B cell (primary cell): ENCODE results near the gene ICAM5. TPM values are rescaled to one million over a fixed set of nuclear protein-coding genes. Genes with fewer than 3 reads are reported as not detected.

Experiments used
- ATAC-seq: fragments of 200-7000 bp; cut with Tn5 transposase; one replicate; pipeline ENCODE4 v1.10.0; 2021; ENCODE audit warnings: low read depth, mild to moderate bottlenecking, moderate number of reproducible peaks, moderate library complexity
- CTCF ChIA-PET: fragments of 350-600 bp; sonication (Branson Sonifier 250); formaldehyde crosslinking; loops from one replicate; lab custom pipeline; 2021; ENCODE audit warnings: antibody characterized with exemption, inconsistent platforms; lab: Charles Lee
- POLR2A ChIA-PET: fragments of 350-600 bp; sonication (Branson Sonifier 250); formaldehyde crosslinking; loops from one replicate; lab custom pipeline; 2021; ENCODE audit warnings: antibody characterized with exemption; lab: Charles Lee
- DNase-seq: peaks from one replicate; pipeline ENCODE4 v3.0.0; 2013
- H2AFZ ChIP-seq: 2 replicates; pipeline ENCODE4 v1.6.1; 2012; ENCODE audit warnings: mild to moderate bottlenecking, low read depth, low read length; ENCODE audit not compliant: insufficient read depth, poor library complexity, severe bottlenecking
- H3K27ac ChIP-seq, 2 donors: 1 replicate in 1 of 2; 2 replicates in 1 of 2; pipeline ENCODE4 v1.5.1; 2012 to 2013; ENCODE audit warnings: low read length in 2 of 2, mild to moderate bottlenecking in 2 of 2, moderate library complexity in 1 of 2
- H3K27me3 ChIP-seq, 4 experiments: fragments of 200-600 bp in 1 of 4; sonication (generic) in 1 of 4; replicated peaks in 1 of 4; 1 replicate in 2 of 4; 2 replicates in 2 of 4; pipeline versions ENCODE4 v1.6.1 to v1.7.0; 2013 to 2016; ENCODE audit warnings: low read length in 3 of 4, mild to moderate bottlenecking in 2 of 4, mixed read lengths in 1 of 4, moderate library complexity in 1 of 4; ENCODE audit not compliant: insufficient read depth in 4 of 4, control insufficient read depth in 3 of 4; ENCODE audit errors: control extremely low read depth in 1 of 4
- H3K36me3 ChIP-seq, 2 experiments: replicated peaks in 1 of 2; 1 replicate in 1 of 2; 2 replicates in 1 of 2; pipeline versions ENCODE4 v1.6.1 to v1.7.1; 2013; ENCODE audit warnings: low read length in 1 of 2; ENCODE audit not compliant: insufficient read depth in 2 of 2, control insufficient read depth in 1 of 2; ENCODE audit errors: control extremely low read depth in 1 of 2, extremely low read depth in 1 of 2
- H3K4me1 ChIP-seq, 2 donors: fragments of 200-600 bp in 1 of 2; sonication (generic) in 1 of 2; 1 replicate in 1 of 2; 2 replicates in 1 of 2; pipeline versions ENCODE4 v1.5.1 to v1.6.1; 2013 to 2017; ENCODE audit warnings: low read length in 2 of 2; ENCODE audit not compliant: control insufficient read depth in 2 of 2, insufficient read depth in 2 of 2
- H3K4me2 ChIP-seq: replicated peaks from 2 replicates; pipeline ENCODE3; 2012; ENCODE audit warnings: mild to moderate bottlenecking, low read depth, low read length; ENCODE audit not compliant: poor library complexity, severe bottlenecking
- H3K4me3 ChIP-seq, 5 experiments: fragments of 200-600 bp in 1 of 5; sonication (generic) in 1 of 5; 1 replicate in 3 of 5; 2 replicates in 2 of 5; pipeline versions ENCODE4 v1.5.1 to v1.7.0; 2011 to 2016; ENCODE audit warnings: low read length in 4 of 5, mild to moderate bottlenecking in 4 of 5, low read depth in 2 of 5, control low read depth in 1 of 5, moderate library complexity in 1 of 5; ENCODE audit not compliant: insufficient read depth in 1 of 5; ENCODE audit errors: control extremely low read depth in 1 of 5, extremely low read depth in 1 of 5
- H3K79me2 ChIP-seq: fragments of 200-600 bp; sonication (generic); one replicate; pipeline ENCODE4 v1.6.0; 2016; ENCODE audit warnings: low read length; ENCODE audit not compliant: control insufficient read depth, insufficient read depth
- H3K9ac ChIP-seq: fragments of 200-600 bp; sonication (generic); 2 replicates; pipeline ENCODE4 v1.6.1; 2017; ENCODE audit warnings: mild to moderate bottlenecking, low read length, moderate library complexity
- H3K9me3 ChIP-seq, 3 donors: one replicate each; pipeline versions ENCODE4 v1.6.1 to v1.7.1; 2013; ENCODE audit warnings: low read length in 2 of 3; ENCODE audit not compliant: control insufficient read depth in 2 of 3, insufficient read depth in 1 of 3; ENCODE audit errors: control extremely low read depth in 1 of 3
- H4K20me1 ChIP-seq: 2 replicates; pipeline ENCODE4 v1.6.0; 2012; ENCODE audit warnings: mild to moderate bottlenecking, low read length; ENCODE audit not compliant: insufficient read depth, control insufficient read depth, poor library complexity, severe bottlenecking
- H3K27ac Mint-ChIP-seq: one replicate; pipeline ENCODE4 v1.8.0; 2021; ENCODE audit warnings: mixed read lengths
- H3K27me3 Mint-ChIP-seq: one replicate; pipeline ENCODE4 v1.8.0; 2021; ENCODE audit warnings: mixed read lengths
- H3K4me1 Mint-ChIP-seq: one replicate; pipeline ENCODE4 v1.8.0; 2021; ENCODE audit warnings: mixed read lengths
- H3K4me3 Mint-ChIP-seq: one replicate; pipeline ENCODE4 v1.8.0; 2021; ENCODE audit warnings: mixed read lengths
- H3K9me3 Mint-ChIP-seq: one replicate; pipeline ENCODE4 v1.8.0; 2022; ENCODE audit warnings: mixed read lengths; ENCODE audit not compliant: insufficient read depth
- CTCF ChIP-seq: fragments of 200-600 bp; IDR thresholded peaks from one replicate; pipeline ENCODE4 v1.8.0; 2022; ENCODE audit warnings: antibody characterized with exemption, mild to moderate bottlenecking
- EZH2 ChIP-seq: IDR thresholded peaks from 2 replicates; pipeline ENCODE4 v1.6.1; 2012; ENCODE audit warnings: borderline replicate concordance, low read depth, mild to moderate bottlenecking, moderate library complexity, low read length; ENCODE audit not compliant: insufficient read depth, poor library complexity, severe bottlenecking
- WGBS: methylation state at CpG from one replicate; pipeline ENCODE4 v1.1.5; 2013; ENCODE audit warnings: missing lambda C conversion rate; ENCODE audit not compliant: insufficient coverage; 5-methylcytosine and 5-hydroxymethylcytosine counted together
- intact Hi-C: fragments of 100-400 bp; cut with micrococcal nuclease; formaldehyde crosslinking; loops from one replicate; pipeline ENCODE4 v1.10.0; 2022
- polyA plus RNA-seq: library from polyadenylated mRNA; depleted of rRNA; stranded (reverse); fragments of >200 nt; gene quantifications from 2 replicates; pipeline ENCODE4 v1.2.3, GENCODE V29; 2012
- total RNA-seq, 2 donors: library from RNA; stranded (reverse); fragments of 120-200 nt in 1 of 2; gene quantifications; 1 replicate in 1 of 2; 2 replicates in 1 of 2; pipeline versions ENCODE4 v1.2.3 to v1.2.4, GENCODE V29; 2013 to 2022

The ICAM5 gene
- total and polyA plus RNA-seq, 2 donors (not counting 1 experiment from before 2014, with no cell fraction given), result 0.54 TPM; not detected in 1

DNA sequence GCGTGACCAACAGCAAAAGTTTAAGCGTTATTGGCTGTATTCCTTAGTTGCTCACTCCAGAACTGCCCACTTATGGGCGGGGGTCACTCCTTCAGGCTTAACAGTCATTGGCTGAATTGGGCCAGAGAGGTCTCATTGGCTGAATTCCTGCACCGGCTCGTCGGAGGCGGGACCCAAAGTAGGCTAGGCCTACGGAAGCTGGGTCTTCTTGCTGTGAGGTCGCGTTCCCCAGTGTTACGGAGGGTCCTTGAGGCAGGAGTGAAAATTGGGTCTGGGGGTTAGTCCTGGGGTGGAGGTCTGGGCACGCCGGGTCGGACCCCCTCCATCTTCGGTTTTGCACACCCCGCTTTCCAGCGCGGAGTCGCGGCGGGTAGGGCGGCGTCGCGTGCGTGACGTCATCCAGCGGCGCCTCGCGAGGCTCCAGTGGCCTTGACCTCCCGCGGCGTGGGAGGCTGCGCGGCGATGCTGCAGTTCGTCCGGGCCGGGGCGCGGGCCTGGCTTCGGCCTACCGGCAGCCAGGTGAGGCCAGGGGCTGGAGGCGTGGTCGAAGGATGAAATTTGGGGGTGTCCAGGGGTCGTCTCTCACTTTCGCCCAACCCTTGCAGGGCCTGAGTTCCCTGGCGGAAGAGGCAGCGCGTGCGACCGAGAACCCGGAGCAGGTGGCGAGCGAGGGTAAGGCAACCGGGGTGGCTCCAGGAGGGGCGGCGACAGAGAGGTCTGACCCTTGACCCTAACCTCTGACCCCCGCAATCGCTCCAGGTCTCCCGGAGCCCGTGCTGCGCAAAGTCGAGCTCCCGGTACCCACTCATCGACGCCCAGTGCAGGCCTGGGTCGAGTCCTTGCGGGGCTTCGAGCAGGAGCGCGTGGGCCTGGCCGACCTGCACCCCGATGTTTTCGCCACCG is 37.7 kb upstream of the ICAM5 start, which contains the start of gene MRPL4:
Gene MRPL4 (plus strand): TSS at position 423 of the 903 bp plus-strand sequence. CDS start 40 bp downstream, at position 463.
- no peaks in the 10 kb centered on the region for H3K9me3 Mint-ChIP-seq
- Histone ChIP-seq H3K36me3 (peaks cover 0 to 19% of the 10 kb centered on the region in 2 experiments), H4K20me1 (peaks cover 5% of the 10 kb centered on the region), H3K4me3 (peak within 1 kb of the TSS; percentile 79 to 96 (median 92)), H3K9ac (peak within 1 kb of the TSS; percentile 82), H3K27ac (peak within 1 kb of the TSS; percentile 48 to 79), H3K79me2 (peaks cover 19% of the 10 kb centered on the region), H3K4me1 (peaks cover 6 to 13% of the 10 kb centered on the region in 2 donors), H3K9me3 (no peaks in the 10 kb centered on the region), H2AFZ (peak within 1 kb of the TSS; percentile 95), H3K27me3 (no peaks in the 10 kb centered on the region), H3K4me2 (peak within 1 kb of the TSS; percentile 98)
- intact Hi-C loops, result loop anchor here (1.0 to 5.0 kb wide), 6 partner anchors 16 to 318 kb away; partner anchors contain the start of gene EIF3G
- peak within 1 kb of the TSS; percentile 97 for H3K4me3 Mint-ChIP-seq
- peak; percentile 94 for ATAC-seq
- under 1% methylated on average over 77 of the region's 77 CpGs for WGBS
- POLR2A ChIA-PET, result interaction anchor here (0.6 to 1.6 kb wide), 2 partner anchors 153 to 156 kb away, joined by 3 to 4 read pairs; no protein-coding TSS in a partner anchor
- peak; percentile 99 for DNase-seq
- no peak for TF ChIP-seq EZH2
- TF ChIP-seq CTCF, result no peak
- H3K4me1 Mint-ChIP-seq, result peaks cover 24% of the 10 kb centered on the region
- peak within 1 kb of the TSS; percentile 97 for H3K27ac Mint-ChIP-seq
- CTCF ChIA-PET, result interaction anchor here (0.6 to 9.0 kb wide), 12 partner anchors 8 to 319 kb away, joined by 3 to 236 read pairs (median 5); partner anchors contain the start of genes ANGPTL6 and S1PR2
- no peaks in the 10 kb centered on the region for H3K27me3 Mint-ChIP-seq
